NOMO-1 treated with dmso at 0.1 percent for 144 hours (cell line): ENCODE results near the gene SNTB2.

Experiments
- DNase-seq: peaks from one replicate; lab custom pipeline; 2025; ENCODE audit not compliant: unreplicated experiment; lab: John Stamatoyannopoulos, UW

Gene SNTB2

DNA sequence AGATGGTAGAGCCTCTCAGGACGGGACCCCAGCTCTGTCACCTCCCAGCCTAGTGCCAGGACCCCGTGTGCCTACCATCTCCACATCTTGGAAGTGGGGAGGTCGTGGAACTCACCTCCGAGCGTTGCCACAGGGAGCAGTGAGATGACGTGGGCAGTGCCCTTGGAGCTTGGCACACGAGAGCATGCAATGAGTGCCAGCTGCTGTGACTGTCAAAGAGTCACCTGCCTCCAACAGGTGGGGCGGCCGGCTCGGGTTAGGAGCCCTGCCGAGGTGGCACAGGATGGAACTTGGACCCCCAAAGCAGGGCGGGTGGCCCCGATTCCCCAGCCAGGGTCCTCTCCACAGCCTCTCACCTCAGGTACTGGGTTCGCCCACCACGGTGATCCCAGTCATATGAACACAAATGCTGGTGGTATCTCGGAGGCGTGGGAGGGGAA lies 129.7 kb downstream of the SNTB2 start:
- DNase-seq, result no peak

DNA sequence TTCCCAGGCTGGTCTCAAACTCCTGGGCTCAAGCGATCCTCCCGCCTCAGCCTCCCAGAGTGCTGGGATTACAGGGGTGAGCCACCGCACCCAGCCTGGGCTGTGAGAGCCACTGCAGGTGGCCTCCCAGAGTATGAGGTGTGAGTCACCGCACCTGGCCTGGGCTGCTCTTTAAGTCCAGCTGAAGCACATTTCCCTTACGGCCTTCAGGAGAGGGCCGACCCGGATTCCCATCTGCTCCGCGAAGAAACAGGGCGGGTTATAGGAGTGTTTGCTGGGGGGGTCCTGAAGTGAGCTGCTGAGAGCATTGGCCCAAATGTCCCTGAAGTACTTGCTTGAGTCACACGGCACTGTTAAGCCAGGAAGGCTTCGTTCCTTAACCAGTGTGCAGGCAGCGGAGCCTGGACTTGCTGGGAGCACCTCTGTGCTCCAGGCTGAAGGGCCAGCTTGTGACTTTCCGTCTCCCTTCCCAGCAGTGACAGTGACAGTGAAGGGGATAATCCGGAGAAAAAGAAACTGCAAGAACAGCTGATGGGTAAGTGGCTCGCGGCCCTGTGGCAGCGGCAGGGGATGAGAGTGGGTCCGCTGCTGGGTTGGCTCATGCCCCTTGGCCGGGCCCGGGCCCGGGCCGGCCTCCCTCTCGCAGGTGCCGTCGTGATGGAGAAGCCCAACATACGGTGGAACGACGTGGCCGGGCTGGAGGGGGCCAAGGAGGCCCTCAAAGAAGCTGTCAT lies 131.4 kb downstream of the SNTB2 start:
- no peak for DNase-seq

DNA sequence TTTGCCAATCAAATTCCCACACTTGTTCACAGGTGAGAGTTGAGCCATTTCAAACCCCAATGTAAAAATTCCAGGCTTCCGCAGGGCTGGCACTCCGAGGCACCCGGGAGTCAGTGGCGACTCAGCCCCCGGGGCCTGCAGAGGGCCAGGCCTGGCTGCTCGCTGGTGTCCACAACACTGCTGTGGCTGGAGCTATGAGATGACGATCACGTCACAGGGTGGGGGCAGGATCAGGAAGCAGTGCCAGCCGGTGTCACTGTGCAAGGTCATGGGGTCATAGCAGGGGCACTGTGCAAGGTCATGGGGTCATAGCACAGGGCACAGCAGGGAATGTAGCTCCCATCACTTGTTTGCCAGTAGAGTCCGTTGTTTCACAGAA lies 131.9 kb downstream of the SNTB2 start:
- no peak for DNase-seq

DNA sequence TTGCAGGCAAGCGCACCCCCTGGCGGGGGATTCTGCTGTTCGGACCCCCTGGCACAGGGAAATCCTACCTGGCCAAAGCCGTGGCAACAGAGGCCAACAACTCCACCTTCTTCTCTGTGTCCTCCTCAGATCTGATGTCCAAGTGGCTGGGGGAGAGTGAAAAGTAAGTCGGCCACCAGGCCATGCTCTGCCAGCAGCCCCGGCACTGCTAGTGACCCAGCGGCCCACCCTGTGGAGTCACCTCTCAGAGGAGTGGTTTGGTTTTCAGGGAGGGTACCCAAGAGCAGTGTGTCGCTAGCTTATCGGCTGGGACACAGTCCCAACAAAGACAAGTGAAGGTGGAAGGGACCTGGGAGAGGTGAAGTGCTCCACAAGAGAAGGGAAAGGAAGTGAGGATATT lies 132.4 kb downstream of the SNTB2 start:
- no peak for DNase-seq

DNA sequence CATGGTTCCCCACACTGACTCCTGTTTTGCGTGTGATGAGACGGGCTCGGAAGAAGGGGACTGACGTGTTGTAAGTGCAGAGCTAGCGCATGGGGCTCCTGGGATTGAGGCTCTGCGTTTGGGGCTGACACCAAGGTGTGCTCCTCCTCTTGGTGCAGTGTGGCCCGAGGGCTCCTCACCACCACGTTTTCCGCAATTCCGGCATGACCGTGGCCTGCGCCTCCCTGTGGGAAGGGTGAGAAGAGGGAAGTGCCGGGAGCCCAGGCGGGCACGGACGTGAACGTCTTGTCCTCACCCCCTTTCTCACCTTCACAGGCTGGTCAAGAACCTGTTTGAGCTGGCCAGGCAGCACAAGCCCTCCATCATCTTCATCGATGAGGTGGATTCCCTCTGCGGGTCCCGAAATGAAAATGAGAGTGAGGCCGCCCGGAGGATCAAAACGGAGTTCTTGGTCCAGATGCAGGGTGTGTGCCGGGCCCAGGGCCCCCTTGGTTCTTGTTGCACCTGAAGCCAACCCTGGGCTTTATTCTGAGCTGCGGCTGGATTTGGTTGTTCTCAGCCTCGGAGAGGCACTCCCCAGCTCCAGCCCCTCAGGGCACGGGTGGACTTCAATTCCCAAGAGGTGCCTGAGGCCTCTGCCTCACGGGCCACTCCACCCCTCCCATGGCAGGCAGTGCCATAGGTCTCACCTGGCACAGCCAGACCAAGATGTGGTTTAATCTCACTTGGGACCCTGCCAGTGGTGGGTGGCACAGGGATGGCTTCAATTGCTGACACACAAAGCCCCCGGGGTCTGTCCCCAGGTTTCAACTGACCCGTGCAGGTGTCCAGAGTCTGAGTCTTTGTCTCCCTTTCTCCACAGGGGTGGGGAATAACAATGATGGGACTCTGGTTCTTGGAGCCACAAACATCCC lies 133.1 kb downstream of the SNTB2 start:
- no peak for DNase-seq

DNA sequence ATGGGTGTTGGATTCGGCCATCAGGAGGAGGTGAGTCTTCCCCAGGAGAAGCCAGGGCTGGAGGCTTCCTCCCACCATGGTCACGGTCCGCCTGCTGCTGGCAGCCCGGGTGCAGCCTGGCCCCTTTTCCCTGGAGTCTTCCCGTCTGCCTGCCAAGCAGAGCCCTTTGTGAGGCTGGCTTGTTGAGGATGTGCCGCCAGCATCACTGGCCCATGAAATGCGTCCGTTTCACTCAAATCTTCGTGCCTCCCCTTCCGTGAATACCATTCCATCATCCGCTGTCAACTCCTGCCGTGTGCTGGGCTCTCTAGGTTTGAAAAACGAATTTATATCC lies 133.7 kb downstream of the SNTB2 start:
- no peak for DNase-seq

DNA sequence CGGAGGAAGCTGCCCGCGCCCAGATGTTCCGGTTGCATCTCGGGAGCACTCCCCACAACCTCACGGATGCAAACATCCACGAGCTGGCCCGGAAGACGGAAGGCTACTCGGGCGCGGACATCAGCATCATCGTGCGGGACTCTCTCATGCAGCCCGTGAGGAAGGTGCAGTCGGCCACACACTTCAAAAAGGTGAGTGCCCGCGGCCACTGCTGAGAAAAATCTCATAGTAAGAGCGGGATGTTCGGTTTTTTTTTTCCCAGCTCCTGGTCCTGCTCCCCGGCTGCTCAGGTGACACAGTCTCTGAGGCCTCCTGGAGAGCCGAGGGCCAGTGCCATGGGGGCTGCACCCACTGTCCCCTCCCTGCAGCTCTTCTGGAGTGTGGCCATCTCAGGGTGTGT lies 134.1 kb downstream of the SNTB2 start:
- DNase-seq, result no peak

DNA sequence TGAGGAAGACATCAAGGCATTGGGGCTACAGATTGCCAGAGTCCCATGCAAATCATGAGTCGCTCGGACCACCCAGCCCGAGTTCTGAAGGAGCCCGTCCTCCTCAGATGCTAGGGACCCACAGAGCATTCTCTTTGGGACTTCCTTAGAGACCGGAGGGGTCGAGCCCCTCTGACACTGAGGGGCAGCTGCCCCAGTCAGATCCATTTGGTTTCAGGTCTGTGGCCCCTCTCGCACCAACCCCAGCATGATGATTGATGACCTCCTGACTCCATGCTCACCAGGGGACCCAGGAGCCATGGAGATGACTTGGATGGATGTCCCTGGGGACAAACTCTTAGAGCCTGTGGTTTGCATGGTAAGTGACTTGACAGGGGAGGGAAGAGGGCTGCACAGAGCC lies 135.4 kb downstream of the SNTB2 start:
- no peak for DNase-seq

DNA sequence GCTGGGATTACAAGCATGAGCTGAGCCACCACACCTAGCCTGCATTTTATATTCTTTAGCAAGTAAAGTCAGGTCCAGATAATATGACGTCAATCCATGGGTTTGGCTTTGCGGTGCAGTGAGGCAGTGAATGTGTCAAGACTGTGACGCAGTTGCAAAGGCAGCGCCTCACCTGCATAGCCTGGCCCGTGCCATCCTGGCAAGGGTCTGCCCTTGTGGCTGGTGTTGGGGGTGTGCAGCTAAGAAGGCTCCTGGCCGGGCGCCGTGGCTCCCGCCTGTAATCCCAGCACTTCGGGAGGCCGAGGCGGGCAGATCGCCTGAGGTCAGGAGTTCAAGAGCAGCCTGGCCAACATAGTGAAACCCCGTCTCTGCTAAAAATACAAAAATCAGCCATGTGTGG lies 136.5 kb downstream of the SNTB2 start:
- DNase-seq, result no peak

DNA sequence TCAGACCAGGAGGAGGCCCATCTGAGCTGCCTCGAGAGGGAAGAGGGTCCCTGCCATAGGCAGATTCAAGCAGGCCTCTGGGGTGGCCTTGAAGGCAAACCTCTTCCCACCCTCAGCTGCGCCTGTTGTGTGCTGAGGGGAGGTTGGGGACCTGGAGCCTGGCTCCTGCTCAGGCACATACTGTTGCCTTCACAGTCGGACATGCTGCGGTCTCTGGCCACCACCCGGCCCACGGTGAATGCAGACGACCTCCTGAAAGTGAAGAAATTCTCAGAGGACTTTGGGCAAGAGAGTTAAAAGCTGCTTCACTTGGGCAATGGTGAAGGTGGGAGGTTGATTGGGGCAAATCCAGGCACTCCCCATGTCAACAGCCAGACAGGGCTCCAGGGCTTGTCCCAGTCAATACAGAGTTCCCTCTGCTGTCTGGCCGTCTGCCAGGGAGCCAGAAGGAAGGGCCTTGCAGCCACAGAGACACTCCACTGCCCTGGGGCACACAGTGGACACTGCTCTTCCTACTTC lies 137.1 kb downstream of the SNTB2 start:
- DNase-seq, result no peak

DNA sequence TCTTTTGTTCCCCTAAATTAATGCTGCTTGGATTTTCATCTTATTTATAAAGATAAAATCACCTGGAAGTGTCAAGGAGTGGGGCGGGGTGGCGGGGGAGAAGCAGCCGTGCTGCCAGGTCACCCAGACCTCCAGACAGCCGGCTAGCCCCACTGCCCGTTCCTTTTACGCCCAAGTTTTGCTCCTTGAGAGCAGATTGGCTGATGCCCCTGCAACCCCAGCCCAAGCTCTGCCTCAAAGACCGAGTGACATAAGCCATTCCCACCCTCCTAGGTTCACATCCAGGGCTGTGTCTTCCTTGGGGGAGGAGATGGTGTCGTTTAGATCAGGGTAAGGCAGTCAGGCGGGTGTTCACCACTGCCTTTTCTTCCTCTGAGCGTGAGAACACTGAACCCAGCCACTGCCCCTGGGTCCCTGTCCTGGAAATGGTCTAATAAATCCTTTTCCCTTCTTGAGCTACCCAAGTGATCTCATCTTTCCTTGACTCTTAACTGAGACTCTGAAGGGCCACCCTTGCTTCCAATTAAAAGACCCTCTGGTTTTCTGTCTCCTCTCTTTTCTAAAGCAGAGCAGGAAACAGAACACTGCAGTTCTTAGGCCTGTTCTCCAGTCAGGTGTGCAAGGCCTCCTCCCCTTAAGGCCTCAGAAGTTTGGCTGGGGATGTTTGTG lies 137.8 kb downstream of the SNTB2 start:
- DNase-seq, result no peak

DNA sequence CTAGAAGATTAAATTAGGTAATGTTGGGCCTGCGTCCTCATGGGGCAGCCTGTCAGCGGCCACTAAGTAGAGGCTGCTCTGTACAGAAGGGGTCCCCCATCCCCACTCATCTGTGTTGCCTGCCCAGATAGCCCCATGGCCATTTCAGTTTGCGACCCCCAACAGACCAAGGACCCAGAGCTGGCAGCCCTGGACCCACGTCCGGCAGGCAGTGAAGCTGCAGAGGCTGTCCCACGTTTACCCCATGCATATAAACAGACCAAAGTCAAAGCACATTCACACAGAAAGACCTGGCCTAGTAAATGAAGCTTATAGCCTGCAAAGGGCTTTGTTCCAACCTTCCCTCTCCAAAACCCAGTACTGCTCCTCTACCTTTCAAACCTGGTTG lies 138.8 kb downstream of the SNTB2 start:
- no peak for DNase-seq

DNA sequence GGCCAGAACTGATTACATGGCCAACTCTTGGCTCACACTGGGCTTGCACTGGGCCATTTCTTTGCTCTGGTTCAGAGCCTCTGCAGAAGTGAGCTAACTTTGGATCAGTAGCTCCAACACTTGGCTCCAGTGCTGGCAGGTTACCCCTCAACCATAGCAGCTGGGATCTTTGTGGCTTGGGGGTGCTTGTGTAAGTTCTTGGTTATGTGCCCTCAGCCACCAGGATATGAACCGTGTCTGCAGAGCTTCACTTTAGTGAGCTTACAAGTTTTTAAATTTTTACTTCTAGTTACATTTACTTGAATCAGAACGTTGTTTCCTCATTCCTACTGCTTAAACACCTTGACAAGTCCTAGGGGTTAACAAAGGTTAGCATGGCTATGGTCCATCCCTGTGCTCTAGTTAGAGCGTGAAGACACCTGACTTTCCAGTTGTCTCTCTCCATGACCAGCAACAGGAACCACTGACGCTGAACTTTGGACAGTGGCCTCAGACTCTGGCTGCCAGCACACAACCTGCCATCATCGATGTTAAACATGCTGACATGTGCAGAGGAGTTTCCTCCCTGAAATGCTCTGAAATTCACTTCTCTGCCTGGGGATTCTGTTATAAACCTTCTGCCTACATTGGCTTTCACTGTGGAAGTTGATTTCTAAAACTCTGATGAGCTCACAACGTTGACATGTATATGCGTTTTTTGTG lies 139.4 kb downstream of the SNTB2 start:
- no peak for DNase-seq

DNA sequence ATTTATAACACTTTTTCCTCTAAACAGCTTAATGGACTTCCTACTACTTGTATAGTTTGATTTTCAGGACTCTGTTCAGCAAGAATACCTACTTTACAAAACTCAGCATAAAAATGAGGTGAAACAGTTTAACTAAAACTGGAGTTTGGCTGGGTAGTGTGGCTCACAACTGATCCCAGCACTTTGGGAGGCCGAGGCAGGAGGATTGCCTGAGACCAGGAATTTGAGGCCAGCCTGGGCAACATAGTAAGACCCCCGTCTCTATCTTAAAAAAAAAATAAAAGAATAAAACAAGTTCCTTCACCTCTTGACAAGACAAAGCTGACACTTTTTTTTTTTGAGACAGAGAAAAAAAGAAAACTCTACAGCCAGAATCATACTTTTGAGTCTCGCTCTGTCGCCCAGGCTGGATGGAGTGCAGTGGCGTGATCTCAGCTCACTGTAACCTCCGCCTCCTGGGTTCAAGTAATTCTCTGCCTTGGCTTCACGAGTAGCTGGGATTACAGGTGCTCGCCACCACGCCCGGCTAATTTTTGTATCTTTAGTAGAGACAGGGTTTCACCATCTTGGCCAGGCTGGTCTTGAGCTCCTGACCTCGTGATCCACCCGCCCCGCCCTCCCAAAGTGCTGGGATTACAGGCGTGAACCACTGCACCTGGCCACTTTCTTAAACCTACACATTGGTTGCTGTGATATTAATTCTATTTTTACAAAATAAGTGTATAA lies 140.8 kb downstream of the SNTB2 start:
- no peak for DNase-seq

DNA sequence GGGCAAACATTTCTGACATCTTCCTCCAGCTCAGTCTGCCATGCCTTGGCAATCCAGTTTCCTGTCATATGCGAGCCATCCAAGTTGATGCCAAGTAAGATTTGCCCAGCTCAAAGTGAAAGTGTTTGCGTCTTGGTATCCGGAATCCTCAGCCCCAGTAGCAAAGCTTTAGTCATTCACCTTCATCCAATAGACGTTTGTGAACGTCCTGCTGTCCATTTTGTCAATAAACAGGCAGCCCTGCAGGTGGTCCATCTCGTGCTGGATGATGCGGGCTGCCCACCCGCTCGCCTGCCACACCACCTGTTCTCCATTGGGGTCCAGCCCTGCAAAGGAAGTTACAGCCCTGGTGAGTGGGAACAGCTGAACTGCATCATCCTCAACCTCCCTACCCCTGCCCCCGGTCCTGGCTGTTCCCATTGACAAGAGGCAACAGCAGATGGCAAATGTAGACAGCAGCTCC lies 141.9 kb downstream of the SNTB2 start:
- no peak for DNase-seq

DNA sequence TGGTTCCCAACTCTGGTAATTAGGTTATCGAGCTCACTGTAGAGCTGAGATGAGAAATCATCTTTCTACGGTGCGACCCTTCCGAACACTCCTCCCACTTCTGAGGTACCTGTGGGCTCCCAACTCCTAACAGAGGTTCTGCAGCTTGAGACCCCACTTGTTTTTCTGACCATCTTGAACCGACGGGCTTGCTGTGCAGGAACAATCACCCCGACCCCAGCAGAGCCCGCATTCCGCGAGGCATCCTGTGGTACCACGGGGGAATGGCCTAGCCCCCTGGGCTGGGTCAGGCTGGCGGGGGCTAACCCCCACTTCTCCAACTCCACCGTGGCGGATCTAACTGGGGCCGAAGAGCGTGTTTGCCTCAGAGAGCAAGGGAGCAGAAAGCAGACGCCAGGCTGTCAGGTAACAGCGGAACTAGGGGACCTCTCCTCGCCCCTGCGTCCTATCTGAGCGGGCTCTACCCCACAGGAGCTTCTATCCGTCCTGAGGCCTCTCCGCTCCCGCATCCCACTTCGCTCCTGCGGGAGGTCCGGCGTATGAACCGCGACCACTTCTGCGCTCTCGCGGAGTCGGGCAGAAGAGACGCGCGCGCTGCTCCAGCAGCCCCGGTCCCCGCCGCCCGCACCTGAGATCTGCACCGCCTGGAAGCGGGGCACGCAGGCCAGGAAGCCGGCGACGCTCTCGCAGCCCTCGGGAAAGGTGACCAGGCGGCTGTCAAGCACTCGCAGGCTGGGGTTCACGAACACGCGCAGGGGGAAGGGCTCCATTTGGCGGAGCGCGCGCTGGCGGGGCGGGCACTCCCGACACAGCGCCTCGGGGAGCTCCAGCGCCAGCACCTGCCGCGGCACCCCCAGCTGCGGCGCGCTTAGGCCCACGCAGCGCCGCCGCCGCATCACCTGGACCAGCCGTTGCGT lies 142.7 kb downstream of the SNTB2 start:
- DNase-seq, result no peak

DNA sequence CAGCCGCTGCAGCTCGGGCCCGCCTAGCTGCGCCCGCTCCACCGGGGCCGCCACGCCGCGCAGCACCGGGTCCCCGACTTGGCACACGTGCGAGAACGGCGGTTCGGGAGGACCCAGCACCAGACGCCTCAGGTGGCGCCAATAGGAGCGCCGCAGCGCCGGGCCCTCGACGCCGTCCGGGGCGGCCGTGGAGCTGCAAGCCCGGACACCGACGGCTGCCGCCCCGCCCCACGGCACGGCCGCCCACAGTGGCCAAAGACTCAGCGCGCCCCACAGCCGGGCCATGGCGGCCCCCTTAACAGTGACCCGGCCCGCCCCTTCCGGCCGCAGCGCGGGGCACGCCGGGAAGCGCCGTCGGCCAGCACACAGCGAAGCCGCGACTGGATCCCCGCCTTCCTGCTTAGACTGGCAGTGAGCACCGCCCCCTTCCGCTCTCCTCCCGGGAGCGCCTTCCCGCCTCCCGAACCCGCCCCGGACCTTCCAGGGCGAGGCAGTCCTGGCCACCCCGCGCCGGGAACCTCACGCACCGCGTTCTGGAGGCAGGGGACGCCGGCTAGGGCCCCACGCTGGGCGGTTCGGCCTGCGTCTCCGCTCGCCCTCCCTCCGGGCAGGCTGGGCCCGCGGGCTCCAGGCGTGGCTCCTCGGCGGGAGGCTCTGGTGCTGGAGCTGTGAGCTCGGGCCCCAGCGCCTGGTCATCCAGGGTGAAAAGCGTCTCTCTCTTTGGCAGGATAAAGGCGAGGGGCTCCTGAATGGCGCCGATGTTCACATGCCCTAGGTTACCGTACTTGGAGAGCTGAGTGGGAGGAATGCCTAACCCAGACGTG lies 143.5 kb downstream of the SNTB2 start, which contains the start of gene PDF:
Gene PDF (minus strand): TSS at position 303 of the 824 bp plus-strand sequence. CDS start 18 bp downstream, at position 285.
- DNase-seq, result peak; percentile 81

DNA sequence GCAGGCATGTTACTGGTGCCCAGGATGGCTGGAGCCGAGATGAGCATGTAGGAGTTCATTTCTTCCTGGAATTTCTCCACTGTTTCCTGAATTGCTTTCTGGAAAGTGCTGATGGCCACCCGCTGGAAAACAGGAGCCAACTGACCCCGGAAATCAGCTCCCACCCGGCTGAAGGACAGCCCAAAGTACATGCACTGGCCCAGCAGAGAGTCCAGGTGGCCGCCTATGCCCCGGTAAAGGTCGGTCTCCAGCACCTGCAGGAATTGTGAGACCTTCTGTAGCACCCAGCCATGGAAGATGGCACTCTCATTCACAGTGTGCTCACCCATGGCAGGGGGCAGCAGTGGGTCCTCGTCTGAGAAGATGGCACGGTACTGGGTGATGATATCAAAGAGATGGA lies 147.7 kb downstream of the SNTB2 start:
- no peak for DNase-seq
